NCI-H1694 treated with DMSO at 0.1 percent for 48 hours (cell line): ENCODE data around the gene SAMD1.
A peak's percentile ranks its signal among the peaks of the same experiment; 100 is the strongest.

Experiments
- DNase-seq: peaks from one replicate; lab custom pipeline; 2025; lab: John Stamatoyannopoulos, UW

SAMD1 gene

GRCh38 chr19:14113762-14114414 lies 23.3 kb upstream of the SAMD1 start:
- no peak for DNase-seq

GRCh38 chr19:14112809-14113385 lies 22.3 kb upstream of the SAMD1 start:
- no peak for DNase-seq

- DNase-seq, result no peak
These were observed 21.7 kb upstream of the SAMD1 start for GRCh38 chr19:14112051-14112808.

- DNase-seq, result no peak
These were observed 20.9 kb upstream of the SAMD1 start for GRCh38 chr19:14111486-14111885.

- no peak for DNase-seq
These were observed 20.1 kb upstream of the SAMD1 start for GRCh38 chr19:14110650-14111049.

GRCh38 chr19:14107581-14108461 lies 17.3 kb upstream of the SAMD1 start:
- no peak for DNase-seq

GRCh38 chr19:14106840-14107239 lies 16.3 kb upstream of the SAMD1 start:
- no peak for DNase-seq

- no peak for DNase-seq
These were observed 15.1 kb upstream of the SAMD1 start for GRCh38 chr19:14105680-14106079.

GRCh38 chr19:14103310-14103709 lies 12.8 kb upstream of the SAMD1 start:
- DNase-seq, result no peak

GRCh38 chr19:14102756-14103155 lies 12.2 kb upstream of the SAMD1 start:
- no peak for DNase-seq

GRCh38 chr19:14102102-14102696 lies 11.6 kb upstream of the SAMD1 start:
- DNase-seq, result no peak

- DNase-seq, result no peak
These were observed 10.5 kb upstream of the SAMD1 start for GRCh38 chr19:14101003-14101545.

GRCh38 chr19:14097532-14098151 lies 7.1 kb upstream of the SAMD1 start:
- DNase-seq, result no peak

GRCh38 chr19:14096272-14096992 lies 5.9 kb upstream of the SAMD1 start:
- no peak for DNase-seq

- no peak for DNase-seq
These were observed 4.3 kb upstream of the SAMD1 start for GRCh38 chr19:14094854-14095253.

- DNase-seq, result no peak
These were observed 2.7 kb upstream of the SAMD1 start for GRCh38 chr19:14093117-14093823.

- DNase-seq, result no peak
These were observed 1.4 kb upstream of the SAMD1 start for GRCh38 chr19:14091813-14092462.

- peak; percentile 71 for DNase-seq
These were observed 696 bp upstream of the SAMD1 start for GRCh38 chr19:14091081-14091812.
